Middle frontal gyrus (tissue), 1 donor: ENCODE data around the gene TRIM44.
"Not testable (repeated sequence)": the region's sequence is repeated elsewhere in the genome, so short reads cannot be mapped to it uniquely, and the experiment has no call there.

Experiments
- DNase-seq: peaks from one replicate; pipeline ENCODE4 v3.0.0-alpha.2; 2015; ENCODE audit warnings: low spot score; ENCODE audit errors: extremely low spot score

TRIM44 gene

DNA sequence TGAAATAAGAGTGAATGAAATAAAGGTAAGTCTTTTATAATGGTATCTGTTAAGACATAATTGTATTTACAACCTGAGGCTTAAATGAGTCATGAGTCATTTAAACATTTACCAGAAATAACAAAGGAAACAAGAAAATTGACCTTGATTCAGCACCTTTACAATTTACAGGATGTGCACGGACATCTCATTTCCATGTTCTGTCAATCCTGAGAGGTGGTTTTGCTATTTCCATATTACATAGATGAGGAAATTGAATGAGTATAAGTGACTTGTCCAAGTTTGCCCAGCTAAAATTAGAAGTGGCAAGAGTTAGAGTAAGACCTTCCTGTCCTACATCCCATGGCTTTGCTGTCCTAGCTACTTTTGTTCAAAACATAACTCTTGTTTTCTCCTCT is 89.1 kb downstream of the TRIM44 start:
- no peak for DNase-seq

GRCh38 chr11:35752115-35752514 is 89.5 kb downstream of the TRIM44 start:
- no peak for DNase-seq

DNA sequence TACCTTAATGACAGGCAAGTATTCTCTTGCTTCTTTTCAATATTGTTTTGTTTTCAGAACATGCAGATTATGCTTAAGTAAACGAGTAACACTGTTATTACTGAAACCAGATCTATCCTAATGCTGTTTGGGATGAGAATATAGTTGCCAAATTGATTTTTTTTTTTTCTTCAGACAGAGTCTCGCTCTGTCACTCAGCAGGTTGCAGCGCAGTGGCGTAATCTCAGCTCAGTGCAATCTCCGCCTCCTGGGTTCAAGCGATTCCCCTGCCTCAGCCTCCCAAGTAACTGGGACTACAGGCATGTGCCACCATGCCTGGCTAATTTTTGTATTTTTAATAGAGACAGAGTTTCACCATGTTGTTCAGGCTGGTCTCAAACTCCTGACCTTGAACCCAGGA is 91.0 kb downstream of the TRIM44 start:
- not testable (repeated sequence) for DNase-seq

DNA sequence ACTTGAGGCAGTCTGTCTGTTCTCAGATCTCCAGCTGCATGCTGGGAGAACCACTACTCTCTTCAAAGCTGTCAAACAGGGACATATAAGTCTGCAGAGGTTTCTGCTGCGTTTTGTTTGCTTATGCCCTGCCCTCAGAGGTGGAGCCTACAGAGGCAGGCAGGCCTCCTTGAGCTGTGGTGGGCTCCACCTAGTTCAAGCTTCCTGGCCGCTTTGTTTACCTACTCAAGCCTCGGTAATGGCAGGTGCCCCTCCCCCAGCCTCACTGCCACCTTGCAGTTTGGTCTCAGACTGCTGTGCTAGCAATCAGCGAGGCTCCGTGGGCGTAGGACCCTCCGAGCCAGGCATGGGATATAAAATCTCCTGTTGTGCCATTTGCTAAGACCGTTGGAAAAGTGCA is 97.4 kb downstream of the TRIM44 start:
- not testable (repeated sequence) for DNase-seq

DNA sequence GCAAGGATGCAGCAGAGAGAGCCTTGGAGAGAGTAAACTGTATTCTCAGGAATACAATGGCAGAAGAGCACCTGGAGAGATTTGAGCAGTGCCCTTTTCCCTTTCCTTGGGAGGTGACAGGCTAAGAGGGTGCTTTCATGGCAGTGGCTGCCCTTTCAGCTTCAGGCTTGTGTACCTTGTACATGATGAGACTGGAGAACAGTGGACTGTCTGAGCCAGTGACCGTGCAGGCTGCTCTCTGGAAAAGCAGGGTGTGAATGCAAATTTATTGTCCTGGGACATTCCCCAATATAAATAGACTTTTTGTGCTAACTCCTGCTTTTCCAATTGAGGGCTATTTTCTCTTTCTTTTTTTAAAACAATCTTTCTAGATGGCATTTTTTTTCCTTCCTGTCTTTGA is 99.3 kb downstream of the TRIM44 start:
- no peak for DNase-seq

GRCh38 chr11:35763301-35763700 is 100.7 kb downstream of the TRIM44 start:
- DNase-seq: no peak

- no peak for DNase-seq
These were observed 101.2 kb downstream of the TRIM44 start for GRCh38 chr11:35763765-35764164.

- DNase-seq: no peak
These were observed 101.8 kb downstream of the TRIM44 start for GRCh38 chr11:35764417-35764816.

DNA sequence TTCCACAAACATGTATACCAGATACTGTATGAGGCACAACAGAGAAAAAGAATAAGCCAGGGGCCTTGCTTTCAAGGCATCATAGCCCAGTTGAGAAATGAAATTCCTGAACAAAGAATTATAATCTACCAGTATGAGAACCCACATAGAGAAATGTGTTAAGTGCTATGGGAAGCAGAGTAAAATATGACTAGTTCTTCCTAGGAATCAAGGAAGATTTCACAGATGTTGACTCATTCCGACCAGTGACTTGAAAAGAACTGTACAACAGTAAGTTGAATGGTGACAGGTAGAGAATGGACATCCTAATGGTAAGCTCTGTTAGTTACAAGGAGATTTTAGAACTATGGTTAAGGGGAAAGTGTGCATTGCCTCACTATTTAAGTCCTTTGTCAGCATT is 102.6 kb downstream of the TRIM44 start:
- DNase-seq: no peak

DNA sequence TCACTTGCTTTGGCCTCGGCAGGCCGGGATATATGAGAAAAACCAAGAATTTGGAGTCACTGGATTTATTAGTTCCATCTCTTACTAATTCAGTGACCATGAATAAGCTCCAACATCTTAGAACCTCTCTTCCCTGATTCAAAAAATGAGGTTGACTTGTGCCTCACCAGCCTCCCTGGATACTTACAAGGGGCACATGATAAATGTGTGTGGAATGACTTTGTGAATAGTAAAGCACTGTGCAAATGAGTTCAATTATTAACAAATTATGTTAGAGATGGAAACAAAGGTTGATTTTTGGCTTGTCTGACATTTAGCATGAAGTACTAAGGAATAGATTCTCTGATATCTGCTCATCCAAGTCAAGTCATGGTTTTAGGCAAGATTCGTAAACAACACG is 104.1 kb downstream of the TRIM44 start:
- DNase-seq: no peak

DNA sequence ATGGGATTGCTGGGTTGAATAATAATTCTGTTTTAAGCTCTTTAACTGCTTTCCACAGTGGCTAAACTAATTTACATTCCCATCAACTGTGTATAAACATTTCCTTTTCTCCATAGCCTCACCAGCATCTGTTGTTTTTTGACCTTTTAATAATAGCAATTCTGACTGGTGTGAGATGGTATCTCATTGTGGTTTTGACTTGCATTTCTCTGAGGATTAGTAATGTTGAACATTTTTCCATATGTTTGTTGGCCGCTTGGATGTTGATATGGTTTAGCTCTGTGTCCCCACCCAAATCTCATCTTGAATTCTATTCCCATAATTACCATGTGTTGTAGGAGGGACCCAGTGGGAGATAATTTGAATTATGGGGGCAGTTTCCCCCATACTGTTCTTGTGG is 107.8 kb downstream of the TRIM44 start:
- not testable (repeated sequence) for DNase-seq

DNA sequence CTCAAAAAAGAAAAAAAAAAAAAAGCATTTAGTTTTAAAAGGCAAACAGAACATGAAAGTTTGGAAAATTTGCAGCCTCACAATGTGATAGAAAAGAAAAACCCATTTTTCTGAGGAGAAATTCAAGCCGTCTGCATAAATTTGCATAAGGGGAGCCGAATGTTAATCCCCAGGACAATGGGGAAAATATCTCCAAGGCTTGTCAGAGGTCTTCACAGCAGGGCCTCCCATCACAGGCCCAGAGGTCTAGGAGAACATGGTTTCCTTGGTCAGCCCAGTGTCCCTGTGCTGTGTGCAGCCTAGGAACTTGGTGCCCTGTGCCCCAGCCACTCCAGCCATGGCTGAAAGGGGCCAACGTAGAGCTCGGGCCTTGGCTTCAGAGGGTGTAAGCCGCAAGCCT is 109.1 kb downstream of the TRIM44 start:
- DNase-seq: no peak

- DNase-seq: not testable (repeated sequence)
These were observed 114.7 kb downstream of the TRIM44 start for GRCh38 chr11:35777241-35777640.

DNA sequence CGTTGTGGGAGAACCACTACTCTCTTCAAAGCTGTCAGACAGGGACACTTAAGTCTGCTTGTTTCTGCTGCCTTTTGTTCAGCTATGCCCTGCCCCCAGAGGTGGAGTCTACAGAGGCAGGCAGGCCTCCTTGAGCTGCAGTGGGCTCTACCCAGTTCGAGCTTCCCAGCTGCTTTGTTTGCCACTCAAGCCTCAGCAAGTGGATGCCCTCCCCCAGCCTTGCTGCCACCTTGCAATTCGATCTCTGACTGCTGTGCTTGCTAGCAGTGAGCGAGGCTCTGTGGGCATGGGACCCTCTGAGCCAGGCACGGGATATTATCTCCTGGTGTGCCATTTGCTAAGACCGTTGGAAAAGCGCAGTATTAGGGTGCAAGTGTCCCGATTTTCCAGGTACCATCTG is 116.4 kb downstream of the TRIM44 start:
- not testable (repeated sequence) for DNase-seq

GRCh38 chr11:35779409-35779808 is 116.8 kb downstream of the TRIM44 start:
- no peak for DNase-seq

DNA sequence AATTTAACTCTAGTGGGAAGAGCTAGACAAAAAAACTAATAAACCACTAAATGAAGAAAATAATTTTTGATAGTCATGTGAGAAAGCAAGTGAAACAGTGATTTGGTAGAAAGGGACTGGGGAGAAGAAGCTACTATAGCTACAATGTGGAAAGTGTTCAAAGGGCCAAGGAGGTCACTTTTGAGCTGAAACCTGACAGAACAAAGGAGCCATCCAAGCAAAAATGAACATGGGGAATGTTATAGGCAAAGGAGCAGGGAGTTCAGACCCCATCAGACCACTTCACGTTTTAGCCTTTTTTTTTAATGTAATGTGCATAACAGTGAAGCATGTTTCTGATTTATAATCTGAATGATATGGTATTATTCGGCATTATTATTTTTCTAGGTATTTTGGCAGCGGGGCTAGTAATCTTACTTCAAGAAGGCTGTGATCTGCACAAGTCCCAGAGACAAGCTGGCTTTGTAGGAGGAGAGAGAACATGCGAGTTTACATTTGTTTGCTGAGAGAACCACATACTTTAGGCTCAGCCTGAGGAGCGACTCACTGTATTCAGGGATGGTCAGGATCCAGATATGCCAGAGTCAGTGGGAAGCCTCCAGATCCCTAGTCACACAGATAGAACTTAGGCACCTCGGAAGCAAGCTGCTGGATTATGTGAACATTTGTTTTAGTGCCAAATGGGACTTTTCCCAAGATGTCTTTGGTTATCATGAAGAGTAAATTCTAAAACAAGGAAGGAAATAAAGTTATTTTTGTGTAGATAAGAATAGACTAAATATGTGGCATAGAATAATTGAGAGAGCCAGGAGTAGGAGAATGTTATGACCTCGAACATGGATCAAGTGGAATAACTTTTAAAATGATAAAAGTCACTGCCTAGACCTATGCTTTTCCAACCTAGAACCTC is 118.6 kb downstream of the TRIM44 start:
- DNase-seq: no peak

- DNase-seq: no peak
These were observed 119.4 kb downstream of the TRIM44 start for GRCh38 chr11:35781861-35782470.

DNA sequence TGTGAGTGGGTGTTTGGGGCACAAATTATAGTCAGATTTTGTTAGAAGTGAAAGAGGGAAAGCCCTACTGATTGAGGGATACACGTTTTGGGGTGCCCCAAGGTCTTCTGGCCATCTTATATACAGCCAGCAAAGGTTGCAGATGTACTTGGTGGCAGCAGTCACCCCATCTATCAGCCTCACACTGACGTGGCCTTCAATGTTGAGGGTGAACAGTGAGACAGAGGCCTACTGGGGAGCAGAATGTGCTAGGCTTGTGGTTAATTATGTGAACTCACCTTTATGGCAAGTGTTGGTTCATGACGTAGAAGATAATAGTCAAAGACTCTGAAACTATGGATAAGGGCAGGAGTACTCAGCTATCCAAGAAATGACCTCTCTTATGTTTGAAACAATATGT is 121.2 kb downstream of the TRIM44 start:
- DNase-seq: no peak

DNA sequence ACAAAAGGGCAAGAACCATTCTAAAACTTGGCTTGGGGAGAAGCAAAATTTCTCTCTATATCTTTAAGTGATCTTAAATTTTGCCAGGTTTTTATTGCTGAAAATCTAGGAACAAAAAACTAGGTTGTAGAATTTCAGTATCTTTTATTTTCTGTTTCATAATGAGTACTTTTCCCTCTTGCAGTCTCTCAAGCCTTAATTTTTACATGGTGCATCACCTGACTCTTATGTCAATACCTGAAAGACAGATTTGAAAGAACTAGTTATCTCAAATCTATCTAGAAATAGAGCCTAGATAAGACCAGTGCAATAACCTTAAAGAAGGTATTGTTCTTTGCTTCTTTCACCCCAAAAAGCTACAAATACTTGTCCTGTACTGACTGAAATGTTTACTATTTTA is 122.1 kb downstream of the TRIM44 start:
- no peak for DNase-seq

DNA sequence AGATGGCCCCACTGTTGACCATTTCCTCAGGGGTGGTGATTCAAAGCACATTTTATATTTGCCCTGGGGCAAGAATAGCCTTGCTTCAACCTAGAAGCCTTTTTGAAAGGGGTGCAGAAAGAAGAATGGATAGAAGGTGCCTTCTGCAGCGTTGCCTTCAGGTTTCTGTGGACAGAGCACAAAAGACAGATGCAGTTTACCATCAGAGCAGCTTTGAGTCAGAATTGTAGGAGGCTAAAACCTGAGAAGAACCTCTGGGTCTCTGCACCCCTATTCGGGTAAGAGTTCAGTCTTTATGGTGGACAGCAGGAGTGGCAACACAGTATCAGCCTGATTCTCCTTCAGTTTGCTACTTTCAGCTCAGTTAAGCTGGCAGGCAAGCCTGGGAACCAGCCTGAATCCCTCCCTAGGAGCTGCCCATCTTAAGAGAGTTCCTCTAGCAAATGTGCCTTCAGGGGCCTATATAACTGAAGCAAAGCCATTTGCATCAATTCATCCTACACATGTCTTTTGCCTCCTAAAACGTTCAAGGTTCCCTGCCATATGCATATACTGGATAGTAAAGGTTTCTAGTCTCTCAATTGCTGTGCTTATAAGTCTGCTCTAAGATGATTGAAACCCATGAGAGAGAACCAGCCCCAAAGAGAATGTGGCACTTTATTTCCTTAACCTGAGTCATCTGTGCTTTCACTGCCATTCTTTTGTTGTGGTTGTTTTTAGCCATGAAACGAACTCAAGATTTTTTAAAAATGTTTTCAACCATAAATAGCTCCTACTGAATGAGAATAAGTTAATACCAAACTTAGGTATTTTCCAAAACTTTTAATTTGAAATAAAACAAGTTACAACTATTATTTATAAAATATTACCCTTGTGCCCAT is 123.0 kb downstream of the TRIM44 start:
- no peak for DNase-seq

DNA sequence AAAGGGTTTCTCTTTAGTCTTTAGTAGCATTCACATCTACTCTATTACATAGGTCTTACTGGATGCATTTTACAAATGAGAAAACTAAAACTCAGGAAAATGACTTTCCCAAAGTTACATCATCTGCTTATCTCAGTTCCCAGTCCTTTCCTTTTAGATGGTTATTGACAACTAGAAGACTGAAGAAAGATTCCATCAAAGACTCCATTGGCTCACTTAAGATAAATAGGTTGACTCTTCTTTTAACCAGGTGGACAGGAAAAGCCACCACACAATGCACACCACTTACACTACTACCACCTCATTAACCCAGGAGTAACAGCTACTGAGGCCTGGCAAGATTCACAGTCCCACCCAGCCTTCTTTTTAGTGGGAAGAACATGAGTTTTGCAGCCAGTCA is 123.6 kb downstream of the TRIM44 start:
- DNase-seq: no peak

DNA sequence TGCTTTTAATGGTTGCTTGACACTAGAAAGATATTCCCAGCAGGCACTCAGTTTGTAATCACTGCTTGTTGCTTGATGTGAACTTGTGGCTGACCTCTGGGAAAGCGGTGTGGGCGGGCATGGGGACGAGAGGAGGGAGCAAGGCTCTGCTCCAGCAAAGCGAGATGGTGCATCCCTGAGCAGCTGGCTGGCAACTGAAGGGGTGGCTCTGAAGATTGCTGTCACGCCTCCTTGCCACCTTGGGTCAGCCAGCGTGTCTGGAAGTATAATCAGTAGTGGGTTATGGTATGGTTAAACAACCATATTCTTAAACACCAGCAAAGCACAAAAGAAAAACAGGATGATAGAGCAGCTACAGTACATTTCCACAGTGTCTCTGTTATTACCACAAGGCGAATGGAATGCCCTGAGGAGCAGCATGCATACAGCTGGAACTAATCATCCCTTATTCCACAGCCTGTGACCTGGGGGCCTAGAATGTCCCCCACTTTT is 124.5 kb downstream of the TRIM44 start:
- DNase-seq: no peak
